H1 (cell line): ENCODE data around the gene SCN8A. TPM values are rescaled to one million over a fixed set of nuclear protein-coding genes. Genes with fewer than 3 reads are reported as not detected.

Experiments
- EGR1 ChIP-seq: IDR thresholded peaks from 2 replicates; pipeline ENCODE4 v1.6.1; 2011; ENCODE audit warnings: low read depth, low read length, borderline replicate concordance
- POLR2AphosphoS5 ChIP-seq: IDR thresholded peaks from 2 replicates; pipeline ENCODE4 v1.6.1; 2011; ENCODE audit warnings: low read depth, low read length
- RNF2 ChIP-seq: fragments of 200-900, 300-1000 bp; sonication (generic); IDR thresholded peaks from 2 replicates; pipeline ENCODE4 v1.7.1; 2016; ENCODE audit warnings: borderline replicate concordance, low read depth, mild to moderate bottlenecking, antibody characterized with exemption, low read length; ENCODE audit not compliant: poor library complexity, severe bottlenecking; ENCODE audit errors: missing control alignments
- RXRA ChIP-seq: IDR thresholded peaks from 2 replicates; pipeline ENCODE4 v1.6.1; 2011; ENCODE audit warnings: low read depth, mild to moderate bottlenecking, low read length, moderate library complexity; ENCODE audit not compliant: insufficient read depth
- polyA plus RNA-seq, 7 experiments: library from polyadenylated mRNA; depleted of rRNA in 3 of 7; stranded (reverse) in 5 of 7; unstranded in 2 of 7; fragments of >200 nt in 5 of 7; fragments of 200-250 nt in 2 of 7; gene quantifications; 1 replicate in 5 of 7; 2 replicates in 1 of 7; 4 replicates in 1 of 7; pipeline versions ENCODE4 v1.2.1 to v1.2.3, GENCODE V29; 2011 to 2013; ENCODE audit warnings: missing spikeins in 2 of 7, mixed read lengths in 2 of 7
- total RNA-seq: library from RNA; stranded (reverse); fragmentation: NEBNext Ultra II Directional; extraction: Animal tissue kit (Norgen Biotek cat#: 25700); gene quantifications from 2 replicates; pipeline ENCODE4 v1.2.1, GENCODE V29; 2021

SCN8A gene
- total and polyA plus RNA-seq, 2 of the 8 experiments (the other 6 are each of a cell fraction or from before 2014, with no cell fraction given): 6.3 to 10.7 TPM

- TF ChIP-seq POLR2AphosphoS5 (no peak), RNF2 (no peak), EGR1 (no peak), RXRA (no peak)
- TF ChIP-seq, all 59 proteins: peak for 0
Observed at GRCh38 chr12:51826881-51827280, 235.8 kb downstream of the SCN8A start (continued).
